Karpas-422 (cell line): ENCODE data around the gene IRF8. TPM values are rescaled to one million over a fixed set of nuclear protein-coding genes. Genes with fewer than 3 reads are reported as not detected.
"Not testable (repeated sequence)": the region's sequence is repeated elsewhere in the genome, so short reads cannot be mapped to it uniquely, and the experiment has no call there.

Experiments
- DNase-seq: peaks from one replicate; pipeline ENCODE4 v3.0.0-alpha.2; 2015
- H2AFZ ChIP-seq: fragments of 200-600 bp; sonication (generic); 2 replicates; pipeline ENCODE4 v1.6.1; 2014; ENCODE audit warnings: antibody characterized with exemption, low read length, mixed read lengths
- H3K27ac ChIP-seq: fragments of 200-600 bp; sonication (generic); 2 replicates; pipeline ENCODE4 v1.5.1; 2014; ENCODE audit warnings: mild to moderate bottlenecking, low read length, moderate library complexity
- H3K27me3 ChIP-seq: fragments of 200-600 bp; sonication (generic); 2 replicates; pipeline ENCODE4 v1.6.1; 2014; ENCODE audit warnings: low read length, mixed read lengths
- H3K36me3 ChIP-seq: fragments of 200-600 bp; sonication (generic); 2 replicates; pipeline ENCODE4 v1.6.1; 2014; ENCODE audit warnings: low read length, mixed read lengths; ENCODE audit not compliant: insufficient read depth
- H3K4me1 ChIP-seq: fragments of 200-600 bp; sonication (generic); 2 replicates; pipeline ENCODE4 v1.6.1; 2014; ENCODE audit warnings: mild to moderate bottlenecking, low read length, mixed read lengths
- H3K4me2 ChIP-seq: fragments of 200-600 bp; sonication (generic); 2 replicates; pipeline ENCODE4 v1.6.1; 2014; ENCODE audit warnings: low read length, low read depth, mild to moderate bottlenecking; ENCODE audit not compliant: poor library complexity, severe bottlenecking
- H3K4me3 ChIP-seq: fragments of 200-600 bp; sonication (generic); 2 replicates; pipeline ENCODE4 v1.5.1; 2014; ENCODE audit warnings: mild to moderate bottlenecking, antibody characterized with exemption, low read length, mixed read lengths
- H3K79me2 ChIP-seq: fragments of 200-600 bp; sonication (generic); 2 replicates; pipeline ENCODE4 v1.6.1; 2014; ENCODE audit warnings: mild to moderate bottlenecking, low read length, mixed read lengths
- H3K9ac ChIP-seq: fragments of 200-600 bp; sonication (generic); 2 replicates; pipeline ENCODE4 v1.6.0; 2014; ENCODE audit warnings: low read length
- H3K9me2 ChIP-seq: fragments of 200-600 bp; sonication (generic), shearing (Covaris generic); replicated peaks from 2 replicates; pipeline ENCODE4 v1.6.0; 2014; ENCODE audit warnings: mild to moderate bottlenecking, low read length, moderate library complexity; ENCODE audit not compliant: insufficient read depth
- H3K9me3 ChIP-seq: fragments of 300-700, 200-600 bp; sonication (generic); 2 replicates; pipeline ENCODE4 v1.6.1; 2014; ENCODE audit warnings: low read length, mixed read lengths
- H4K20me1 ChIP-seq: fragments of 200-600 bp; sonication (generic); 2 replicates; pipeline ENCODE4 v1.6.1; 2014; ENCODE audit warnings: mild to moderate bottlenecking, antibody characterized with exemption, low read length, low read depth; ENCODE audit not compliant: insufficient read depth
- total RNA-seq: library from RNA; depleted of rRNA; stranded (reverse); fragments of >200 nt; shearing (Covaris generic); gene quantifications from 2 replicates; pipeline ENCODE4 v1.2.3, GENCODE V29; 2014; ENCODE audit warnings: low replicate concordance

IRF8 gene
- total RNA-seq, 1 experiment from 2014 or later: 285 TPM

GRCh38 chr16:85856585-85856984, 42.4 kb upstream of the IRF8 start:
- Histone ChIP-seq H3K9me2 (no peaks in the 10 kb centered on the region), H4K20me1 (no peaks in the 10 kb centered on the region), H3K4me1 (peaks cover 32% of the 10 kb centered on the region), H3K4me2 (no peak overlapping the region), H3K79me2 (no peaks in the 10 kb centered on the region), H3K27ac (no peak overlapping the region), H3K36me3 (no peaks in the 10 kb centered on the region), H3K4me3 (no peak overlapping the region), H3K27me3 (no peaks in the 10 kb centered on the region), H3K9ac (no peak overlapping the region), H2AFZ (no peak overlapping the region), H3K9me3 (no peaks in the 10 kb centered on the region)
- DNase-seq: no peak

GRCh38 chr16:85857406-85857805, 41.6 kb upstream of the IRF8 start:
- H3K4me2 ChIP-seq: no peak overlapping the region
- H3K36me3 ChIP-seq: no peaks in the 10 kb centered on the region
- no peaks in the 10 kb centered on the region for H3K79me2 ChIP-seq
- no peaks in the 10 kb centered on the region for H3K9me3 ChIP-seq
- DNase-seq: no peak
- no peak overlapping the region for H3K27ac ChIP-seq
- no peak overlapping the region for H2AFZ ChIP-seq
- H4K20me1 ChIP-seq: no peaks in the 10 kb centered on the region
- peaks cover 31% of the 10 kb centered on the region for H3K4me1 ChIP-seq
- no peak overlapping the region for H3K4me3 ChIP-seq
- H3K9me2 ChIP-seq: no peaks in the 10 kb centered on the region
- H3K9ac ChIP-seq: no peak overlapping the region
- no peaks in the 10 kb centered on the region for H3K27me3 ChIP-seq

- not testable (repeated sequence) for H3K79me2 ChIP-seq, H2AFZ ChIP-seq, H3K9ac ChIP-seq, H3K27me3 ChIP-seq, DNase-seq, H3K9me2 ChIP-seq, H3K4me3 ChIP-seq, H3K4me2 ChIP-seq, H4K20me1 ChIP-seq, H3K9me3 ChIP-seq, H3K27ac ChIP-seq, H3K36me3 ChIP-seq
- H3K4me1 ChIP-seq: peaks cover 26% of the 10 kb centered on the region
These were observed 40.4 kb upstream of the IRF8 start for GRCh38 chr16:85858571-85858970.

- H3K27ac ChIP-seq: no peak overlapping the region
- H2AFZ ChIP-seq: no peak overlapping the region
- H3K4me2 ChIP-seq: no peak overlapping the region
- H4K20me1 ChIP-seq: no peaks in the 10 kb centered on the region
- H3K9ac ChIP-seq: no peak overlapping the region
- no peaks in the 10 kb centered on the region for H3K27me3 ChIP-seq
- H3K9me2 ChIP-seq: no peaks in the 10 kb centered on the region
- no peaks in the 10 kb centered on the region for H3K9me3 ChIP-seq
- no peak for DNase-seq
- H3K36me3 ChIP-seq: no peaks in the 10 kb centered on the region
- H3K4me3 ChIP-seq: no peak overlapping the region
- peaks cover 20% of the 10 kb centered on the region for H3K4me1 ChIP-seq
- no peaks in the 10 kb centered on the region for H3K79me2 ChIP-seq
These were observed 39.8 kb upstream of the IRF8 start for GRCh38 chr16:85858984-85859817.

DNA sequence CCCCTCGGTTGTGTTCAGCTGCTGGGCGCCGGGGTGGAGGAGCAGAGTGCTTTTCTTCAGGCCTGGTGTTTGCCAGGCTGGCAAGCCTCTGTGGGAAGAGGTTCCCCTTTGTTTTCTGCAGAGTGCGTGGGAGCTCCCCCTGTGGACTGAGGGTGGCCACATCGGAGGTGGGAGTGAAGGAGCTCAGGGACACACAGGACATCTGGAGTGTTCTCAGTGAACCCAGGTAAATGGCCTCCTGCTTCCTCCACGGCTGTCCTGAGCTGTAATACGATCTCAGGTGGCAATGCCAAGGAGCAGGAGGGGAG, 39.2 kb upstream of the IRF8 start:
- Histone ChIP-seq H3K27ac (no peak overlapping the region), H3K4me2 (no peak overlapping the region), H3K36me3 (no peaks in the 10 kb centered on the region), H3K9me2 (no peaks in the 10 kb centered on the region), H3K9ac (no peak overlapping the region), H3K79me2 (no peaks in the 10 kb centered on the region), H3K4me1 (peaks cover 14% of the 10 kb centered on the region), H2AFZ (no peak overlapping the region), H4K20me1 (no peaks in the 10 kb centered on the region), H3K27me3 (no peaks in the 10 kb centered on the region), H3K9me3 (no peaks in the 10 kb centered on the region), H3K4me3 (no peak overlapping the region)
- no peak for DNase-seq

GRCh38 chr16:85860413-85861094, 38.4 kb upstream of the IRF8 start:
- Histone ChIP-seq H3K36me3 (no peaks in the 10 kb centered on the region), H2AFZ (no peak overlapping the region), H3K27ac (no peak overlapping the region), H3K4me1 (peaks cover 14% of the 10 kb centered on the region), H3K9me2 (no peaks in the 10 kb centered on the region), H3K4me3 (no peak overlapping the region), H3K9ac (no peak overlapping the region), H3K79me2 (no peaks in the 10 kb centered on the region), H3K9me3 (no peaks in the 10 kb centered on the region), H3K27me3 (no peaks in the 10 kb centered on the region), H3K4me2 (no peak overlapping the region), H4K20me1 (no peaks in the 10 kb centered on the region)
- DNase-seq: peak; percentile 48

DNA sequence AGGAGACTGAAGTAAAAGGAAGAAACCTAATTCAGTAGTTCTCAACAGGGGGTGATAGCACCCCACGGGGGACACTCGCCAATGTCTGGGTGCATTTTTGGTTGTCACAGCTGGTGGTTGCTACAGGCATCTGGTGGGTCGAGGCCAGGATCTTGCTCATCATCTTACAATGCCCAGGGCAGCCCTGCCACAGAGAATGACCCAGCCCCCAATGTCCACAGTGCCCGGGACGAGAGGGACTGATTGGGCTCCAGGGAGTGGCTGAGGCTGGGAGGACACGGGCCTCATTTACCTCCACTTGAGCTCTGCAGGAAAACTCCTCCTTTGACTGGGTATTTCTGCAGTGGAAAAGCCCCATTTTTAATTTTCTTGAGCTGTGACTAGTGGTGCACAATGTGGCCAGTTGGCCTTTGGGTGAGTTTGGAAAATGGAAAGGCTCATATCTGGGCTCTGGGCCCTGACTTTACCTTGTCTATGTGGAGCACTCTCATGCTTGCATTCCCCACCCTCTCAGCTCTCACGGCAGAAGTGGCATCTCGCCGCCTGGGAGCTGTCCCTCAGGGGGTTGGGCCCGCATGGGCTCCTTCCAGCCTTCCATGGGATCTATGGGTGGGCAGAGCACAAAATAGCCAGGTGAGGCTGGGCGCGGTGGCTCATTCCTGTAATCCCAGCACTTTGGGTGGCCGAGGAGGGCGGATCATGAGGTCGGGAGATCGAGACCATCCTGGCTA, 37.7 kb upstream of the IRF8 start:
- Histone ChIP-seq H3K4me3 (no peak overlapping the region), H3K4me2 (no peak overlapping the region), H3K9me3 (no peaks in the 10 kb centered on the region), H3K27me3 (no peaks in the 10 kb centered on the region), H3K9me2 (no peaks in the 10 kb centered on the region), H3K79me2 (no peaks in the 10 kb centered on the region), H2AFZ (no peak overlapping the region), H3K9ac (no peak overlapping the region), H4K20me1 (no peaks in the 10 kb centered on the region), H3K36me3 (no peaks in the 10 kb centered on the region), H3K4me1 (peaks cover 14% of the 10 kb centered on the region), H3K27ac (no peak overlapping the region)
- no peak for DNase-seq
